ENCODE data around the gene PDRG1.
"Not testable (repeated sequence)": the region's sequence is repeated elsewhere in the genome, so short reads cannot be mapped to it uniquely, and the experiment has no call there.

Gene PDRG1

DNA sequence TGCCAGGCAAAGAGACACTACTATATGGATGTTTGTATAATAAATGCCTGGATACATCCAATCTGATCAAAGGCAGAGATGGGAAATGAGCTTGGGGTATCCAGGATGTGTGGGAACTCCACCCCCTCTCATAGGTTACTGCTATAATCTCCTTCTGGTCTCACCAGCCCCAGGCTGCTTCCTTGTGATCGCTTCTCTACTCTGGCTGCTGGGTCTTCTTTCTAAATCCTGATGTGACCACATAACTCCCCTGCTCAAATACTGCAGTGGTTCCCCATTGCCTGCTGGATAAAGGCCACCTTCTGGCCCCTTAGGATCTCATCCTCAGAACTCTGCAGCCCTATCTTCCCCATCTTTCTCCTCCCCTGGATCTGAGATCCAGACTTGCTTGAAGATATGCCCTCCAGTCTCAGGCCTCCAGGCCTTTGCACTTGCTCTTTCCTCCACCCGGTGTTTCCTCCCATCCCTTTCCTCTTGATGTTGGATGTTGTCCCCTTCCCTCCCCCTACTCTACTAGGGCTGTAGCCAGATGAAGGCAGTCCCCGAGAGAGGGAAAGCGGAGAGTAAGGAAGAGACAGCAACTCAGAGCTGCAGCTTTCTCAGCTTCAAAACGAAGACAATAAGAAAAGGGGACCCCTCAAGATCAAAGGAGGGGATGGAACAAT is 15.3 kb upstream of the PDRG1 start:
- no peak for DNase-seq (ENCODE audit: low spot score)

DNA sequence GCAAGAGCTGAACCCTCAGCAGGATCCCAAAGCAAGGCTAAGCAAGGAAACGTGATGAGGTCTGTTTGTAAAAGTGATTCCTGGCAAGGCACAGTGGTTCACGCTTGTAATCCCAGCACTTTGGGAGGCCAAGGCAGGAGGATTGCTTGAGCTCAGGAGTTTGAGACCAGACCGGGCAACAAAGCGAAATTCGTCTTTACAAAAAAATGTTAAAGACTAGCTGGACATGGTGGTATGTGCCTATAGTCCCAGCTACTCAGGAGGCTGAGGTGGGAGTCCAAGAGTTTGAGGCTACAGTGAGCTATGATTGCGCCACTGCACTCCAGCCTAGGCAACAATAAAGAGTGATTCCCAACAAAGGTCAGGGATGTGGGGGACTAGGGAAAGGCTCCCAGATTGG is 12.0 kb upstream of the PDRG1 start:
- no peak for DNase-seq (ENCODE audit: low spot score)

DNA sequence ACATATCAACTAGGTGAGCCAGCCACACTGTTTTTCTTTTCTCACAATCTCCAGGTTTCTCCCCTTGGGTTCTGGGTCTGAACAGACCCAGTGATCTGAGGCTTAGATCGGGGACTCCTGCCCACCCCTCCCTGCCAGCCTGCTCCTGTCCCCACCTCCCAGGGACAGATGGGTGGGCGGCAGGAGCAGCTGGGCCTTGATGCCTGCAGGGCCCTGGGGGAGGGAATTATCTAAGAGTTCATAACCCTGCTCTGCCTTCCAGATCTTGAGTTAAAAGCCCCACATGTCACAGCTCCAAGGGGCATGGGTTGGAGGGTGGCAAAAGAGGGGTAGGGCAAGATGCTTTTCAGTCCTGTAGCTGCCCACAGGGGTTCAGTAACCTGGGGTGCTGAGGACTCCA is 10.9 kb upstream of the PDRG1 start:
- DNase-seq (ENCODE audit: low spot score), result no peak

DNA sequence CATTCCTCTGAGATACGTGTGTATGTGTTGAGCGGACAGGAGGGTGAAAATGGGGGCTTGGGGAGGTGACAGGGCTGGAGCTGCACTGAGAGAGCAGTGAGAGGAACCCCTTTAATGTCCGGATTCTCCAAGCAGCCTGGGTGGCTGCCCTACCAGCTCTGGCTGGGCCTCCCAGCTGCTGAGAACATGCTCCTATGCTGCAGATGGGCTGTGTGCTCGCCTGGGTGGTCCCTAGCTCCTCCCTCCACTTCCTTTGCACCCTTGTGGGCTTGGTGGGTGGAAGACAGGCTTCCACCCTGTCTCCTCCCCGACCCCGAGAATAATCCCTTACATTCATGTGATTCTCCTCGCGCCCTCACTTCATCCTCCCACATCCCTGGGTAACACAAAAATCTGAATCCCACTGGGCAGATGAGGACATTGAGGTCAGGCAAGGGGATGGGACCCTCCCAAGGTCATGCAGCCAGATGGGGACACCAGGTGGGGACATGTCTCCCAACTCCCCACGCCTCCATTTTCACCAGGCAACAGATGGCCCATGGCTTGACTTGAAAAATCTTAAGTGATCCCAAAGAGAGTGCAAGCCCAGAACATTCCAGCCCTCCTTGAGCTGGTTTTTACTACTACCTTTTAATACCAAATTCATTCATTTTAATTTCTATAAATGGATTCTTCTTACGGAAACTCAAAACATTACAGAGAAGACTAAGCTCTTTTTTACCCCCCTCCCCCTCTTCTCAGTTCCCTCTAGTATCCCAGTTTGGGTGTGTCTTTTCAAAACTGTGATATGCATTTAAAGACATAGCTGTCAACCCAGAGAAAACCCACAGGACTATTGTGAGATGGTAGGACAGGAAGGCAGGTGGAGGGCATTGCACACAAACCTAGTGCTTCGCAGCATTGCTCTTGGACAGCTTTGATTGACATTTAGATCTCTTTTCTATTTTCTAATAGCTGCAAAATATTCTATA is 5.0 kb upstream of the PDRG1 start:
- DNase-seq (ENCODE audit: low spot score), result no peak

DNA sequence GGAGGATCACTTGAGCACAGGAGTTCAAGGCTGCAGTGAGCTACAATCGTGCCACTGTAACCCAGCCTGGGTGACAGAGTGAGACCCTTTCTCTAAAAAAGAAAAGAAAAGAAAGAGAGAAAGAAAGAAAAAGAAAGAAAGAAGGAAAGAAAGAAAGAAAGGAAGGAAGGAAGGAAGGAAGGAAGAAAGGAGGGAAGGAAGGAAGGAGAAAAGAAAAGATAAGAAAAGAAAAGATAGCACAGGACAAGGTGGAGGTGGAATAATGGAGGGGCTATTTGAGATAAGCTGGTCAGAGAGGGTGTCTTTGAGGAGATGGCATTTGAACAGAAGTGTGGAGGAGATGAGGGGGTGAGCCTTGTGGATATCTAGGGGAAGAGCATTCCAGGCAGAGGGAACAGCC is 2.7 kb upstream of the PDRG1 start:
- no peak for DNase-seq (ENCODE audit: low spot score)

DNA sequence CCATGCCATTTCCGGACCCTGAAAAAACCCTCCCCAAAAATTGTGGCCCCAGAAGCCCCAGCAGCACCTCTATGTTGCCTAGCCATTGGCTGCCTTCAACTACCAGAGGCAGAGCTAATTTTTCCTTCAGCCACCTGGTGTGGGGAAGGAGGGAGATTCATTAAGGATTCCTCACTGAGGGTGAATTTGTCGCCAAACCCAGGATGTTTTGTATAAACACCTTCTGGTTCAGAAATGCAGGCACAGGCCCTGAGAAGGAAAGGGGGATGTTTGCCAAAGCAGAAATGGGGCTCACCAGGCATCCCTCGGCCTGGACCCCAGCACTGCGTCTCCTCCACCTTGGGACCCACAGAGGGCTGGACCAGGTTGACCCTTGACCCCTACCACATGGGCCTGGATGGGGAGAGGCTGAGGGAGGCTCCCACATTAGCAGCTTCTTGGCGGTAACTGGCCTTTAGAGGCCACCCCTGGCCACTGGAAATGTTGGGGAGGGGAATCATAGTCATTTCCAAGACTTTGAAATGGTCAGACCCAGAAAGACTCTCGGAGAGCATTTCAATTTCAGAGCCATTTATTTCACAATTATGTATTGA is 1.8 kb upstream of the PDRG1 start:
- DNase-seq (ENCODE audit: low spot score), result no peak

DNA sequence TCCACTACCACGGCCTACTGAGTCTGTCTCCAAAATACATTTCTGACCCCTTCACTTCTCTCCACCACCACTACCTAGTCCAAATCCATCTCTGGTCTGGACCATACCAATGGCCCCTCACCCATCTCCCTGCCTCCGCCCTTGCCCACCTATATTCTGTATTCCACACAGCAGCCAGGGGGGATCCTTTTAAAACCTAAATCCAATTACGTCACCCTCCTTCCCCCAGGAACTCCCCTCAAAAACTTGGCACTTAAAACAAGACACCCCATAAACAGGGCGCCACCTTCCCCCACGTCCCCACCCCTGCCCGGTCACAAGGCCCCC is 680 bp downstream of the PDRG1 start:
- no peak for DNase-seq (ENCODE audit: low spot score)

DNA sequence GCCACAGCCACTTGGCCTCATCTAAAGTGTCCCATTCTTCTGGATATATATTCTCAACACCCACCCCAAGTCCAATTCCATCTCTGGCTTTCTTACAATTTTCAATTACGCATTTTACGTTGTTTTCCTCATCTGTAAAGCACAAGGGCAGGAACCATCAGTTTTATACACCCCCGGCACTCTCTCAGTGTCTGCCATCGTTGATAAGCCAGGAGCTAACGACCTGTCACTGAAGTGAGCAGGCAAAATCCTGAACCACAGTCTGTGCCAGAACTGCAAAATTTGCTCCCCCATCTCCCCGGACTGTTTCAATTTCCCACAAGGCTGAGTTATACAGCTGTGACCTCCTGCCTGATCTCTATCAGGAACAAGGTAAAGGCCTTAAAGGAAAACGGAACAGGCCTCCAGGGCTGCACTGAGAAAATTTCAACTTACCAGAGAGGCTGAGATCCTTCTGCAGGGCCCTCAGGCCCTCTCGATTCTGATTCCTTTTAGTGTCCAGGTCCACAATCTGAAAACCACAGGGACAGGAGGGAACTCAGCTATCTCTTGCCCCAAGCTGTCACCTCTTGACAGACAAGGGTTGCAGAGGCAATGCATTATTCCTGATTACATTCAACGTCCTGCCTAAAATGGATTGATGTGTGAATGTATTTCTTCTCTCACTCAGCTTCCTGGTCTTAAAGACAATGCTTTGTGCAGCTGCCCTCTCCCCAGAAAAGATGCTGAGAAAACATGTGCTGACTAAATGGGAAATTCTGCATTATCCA is 1.8 kb downstream of the PDRG1 start:
- peak; percentile 54 for DNase-seq (ENCODE audit: low spot score)

DNA sequence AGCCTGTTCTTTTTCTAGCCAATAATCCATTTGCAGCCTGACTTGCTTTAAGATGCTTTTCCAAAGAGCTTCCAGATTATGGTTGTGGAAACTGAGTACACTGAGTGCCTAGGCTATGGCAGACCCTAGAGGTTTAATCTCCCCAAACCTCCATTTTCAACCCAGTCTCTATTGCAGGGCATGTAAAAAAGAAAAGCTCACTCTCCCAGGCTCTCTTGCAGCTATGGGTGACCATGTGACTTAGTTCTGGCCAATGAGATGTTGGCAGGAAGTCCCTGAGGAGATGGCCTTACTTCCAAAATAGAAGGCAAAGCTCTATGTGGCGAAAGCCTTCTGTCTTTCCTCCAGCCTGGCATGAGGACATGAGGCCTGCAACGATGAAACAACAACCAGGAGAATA is 3.8 kb downstream of the PDRG1 start:
- no peak for DNase-seq (ENCODE audit: low spot score)

DNA sequence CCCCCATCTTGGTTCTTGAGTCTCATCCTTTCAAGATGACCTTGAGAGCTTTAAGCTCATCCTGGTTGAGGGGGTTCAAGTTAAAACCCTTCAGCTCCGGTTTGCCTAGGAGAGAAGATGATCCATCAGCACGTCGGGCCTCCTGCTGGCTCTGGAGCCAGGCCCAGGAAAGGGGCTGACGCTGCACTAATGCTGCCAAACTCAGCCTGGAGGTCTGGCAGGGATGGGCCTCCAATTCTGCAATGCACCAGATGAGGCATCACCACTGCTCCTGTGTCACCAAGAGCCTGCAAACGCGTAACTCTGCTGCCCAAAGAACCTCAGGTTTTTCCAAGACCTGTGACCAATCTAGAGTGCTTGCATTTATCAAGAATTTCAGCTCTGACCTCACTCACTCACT is 6.1 kb downstream of the PDRG1 start:
- no peak for DNase-seq (ENCODE audit: low spot score)

DNA sequence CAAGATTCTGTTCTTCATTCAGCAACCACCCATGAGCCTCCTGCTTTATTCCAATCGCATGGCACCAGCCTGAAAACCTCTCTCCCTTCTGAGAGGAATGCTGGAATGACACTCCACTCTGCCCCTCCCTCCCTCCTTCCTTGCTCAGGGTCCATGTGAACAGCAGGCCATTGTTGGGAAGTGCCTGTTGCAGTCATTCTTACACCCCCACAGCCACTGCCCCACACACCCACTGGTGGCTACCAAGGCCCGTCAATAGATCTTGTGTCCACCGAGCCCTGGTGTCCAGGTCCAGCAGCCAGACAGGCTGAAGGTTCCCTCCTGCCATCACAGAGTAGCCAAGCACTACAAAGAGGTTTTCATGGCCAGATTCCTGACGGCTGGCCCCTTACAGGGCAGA is 6.5 kb downstream of the PDRG1 start:
- DNase-seq (ENCODE audit: low spot score), result no peak

DNA sequence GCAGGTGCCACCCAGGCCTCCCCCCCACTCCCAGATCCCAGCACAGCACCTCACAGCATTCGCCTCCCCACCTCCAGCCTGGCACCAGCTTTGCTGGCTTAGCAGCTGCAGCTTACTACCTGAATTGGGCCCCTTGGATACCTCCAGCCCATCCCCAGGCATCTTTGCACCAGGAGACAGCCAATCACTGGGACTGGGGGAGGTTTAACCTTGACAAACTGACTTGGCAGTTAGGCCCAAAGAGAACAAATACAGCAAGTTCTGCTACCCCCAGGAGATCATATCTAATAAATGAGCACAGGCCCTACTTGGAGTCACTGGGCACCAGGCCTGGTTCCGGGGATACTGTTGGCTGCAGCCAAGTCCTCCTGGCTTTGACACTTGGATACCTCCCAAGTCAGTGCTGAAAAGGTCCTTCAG is 8.8 kb downstream of the PDRG1 start:
- no peak for DNase-seq (ENCODE audit: low spot score)

DNA sequence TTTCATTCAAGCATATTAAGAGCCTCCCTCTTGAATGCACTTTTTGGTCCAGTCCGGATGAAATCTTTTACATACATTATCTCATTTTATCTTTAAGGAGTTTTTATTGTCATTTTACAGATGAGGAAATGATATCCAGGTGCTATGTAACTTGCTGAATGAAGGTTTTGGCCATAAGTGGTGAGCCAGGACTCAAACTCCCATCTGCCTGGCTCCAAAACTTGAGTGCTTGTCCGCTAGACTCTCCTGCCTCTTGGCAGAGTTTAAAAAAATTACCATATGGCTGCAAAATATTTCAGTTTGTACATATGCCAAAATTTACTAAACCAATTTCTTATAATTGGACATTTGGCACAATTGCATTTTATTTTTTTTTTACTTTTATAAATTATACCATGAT is 12.2 kb downstream of the PDRG1 start:
- DNase-seq (ENCODE audit: low spot score), result no peak

DNA sequence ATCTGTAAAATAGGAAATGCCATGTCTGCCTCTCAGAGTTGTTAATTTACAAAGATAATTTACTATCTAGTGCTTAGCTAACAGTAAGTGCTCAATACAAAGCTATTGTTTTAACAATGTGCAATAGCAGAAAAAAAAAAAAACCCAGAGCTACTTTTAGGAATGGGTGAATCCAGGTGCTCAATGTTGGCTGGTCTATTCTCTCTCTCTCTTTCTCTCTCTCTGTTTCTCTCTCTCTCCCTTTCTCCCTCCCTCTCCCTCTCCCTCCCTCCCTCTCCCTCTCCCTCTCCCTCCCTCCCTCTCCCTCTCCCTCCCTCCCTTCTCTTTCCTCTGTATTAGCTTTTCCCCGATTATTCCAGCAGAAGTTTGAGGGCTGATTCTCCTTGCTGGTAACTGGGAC is 14.0 kb downstream of the PDRG1 start:
- DNase-seq (ENCODE audit: low spot score), result no peak

DNA sequence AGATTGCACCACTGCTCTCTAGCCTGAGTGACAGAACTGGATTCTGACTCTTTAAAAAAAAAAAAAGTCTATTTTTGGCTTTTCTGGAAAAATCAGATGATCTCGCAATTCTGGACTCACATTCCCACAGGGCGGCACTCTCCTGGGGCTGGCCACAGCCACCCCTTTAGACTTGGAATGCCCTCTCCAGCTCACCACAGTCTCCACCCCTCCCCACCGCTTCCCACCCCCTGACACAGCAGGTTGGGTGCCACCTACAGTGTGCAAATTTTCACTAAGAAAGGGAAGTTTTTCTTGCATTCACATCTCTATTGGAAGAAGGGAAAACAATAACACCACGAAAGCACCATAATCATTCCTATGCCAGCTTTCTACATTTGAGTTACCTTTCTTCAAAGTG is 15.4 kb downstream of the PDRG1 start:
- no peak for DNase-seq (ENCODE audit: low spot score)

DNA sequence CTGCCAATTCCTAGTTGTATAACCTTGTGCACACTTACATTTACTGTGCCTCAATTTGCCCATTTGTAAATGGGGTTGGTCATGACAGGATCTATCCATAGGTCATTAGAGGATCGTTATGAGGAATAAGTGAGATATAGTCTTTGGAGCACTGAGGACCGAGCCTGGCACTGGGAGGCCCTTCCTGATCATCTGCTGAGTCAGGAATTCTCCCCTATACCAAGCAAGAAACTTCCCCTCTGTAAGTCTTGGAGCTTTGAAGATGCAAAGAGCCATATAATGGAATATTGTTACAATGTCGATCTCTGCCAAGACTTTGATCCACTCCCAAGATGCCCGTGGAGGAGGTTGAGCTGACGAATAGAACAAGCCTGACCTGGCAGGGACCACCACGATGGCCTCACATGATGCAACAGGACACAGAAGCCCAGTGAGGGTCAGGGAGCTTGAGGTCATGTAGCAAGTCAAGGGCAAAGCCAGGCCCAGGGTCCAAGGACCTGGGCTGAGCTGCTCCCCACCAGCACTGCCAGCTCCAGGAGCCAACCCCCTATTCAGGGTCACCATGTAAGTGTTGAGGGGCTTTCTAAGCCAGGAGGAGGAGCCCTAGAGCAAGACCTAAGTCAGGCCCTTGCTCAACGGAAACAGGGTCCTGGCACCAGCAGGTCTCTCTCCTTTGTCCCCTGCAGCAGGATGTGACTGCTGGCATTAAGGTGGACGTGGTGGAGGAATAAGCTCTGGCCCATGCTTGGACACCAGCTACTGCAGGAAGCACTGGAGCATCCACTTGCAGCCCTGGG is 16.7 kb downstream of the PDRG1 start:
- no peak for DNase-seq (ENCODE audit: low spot score)

DNA sequence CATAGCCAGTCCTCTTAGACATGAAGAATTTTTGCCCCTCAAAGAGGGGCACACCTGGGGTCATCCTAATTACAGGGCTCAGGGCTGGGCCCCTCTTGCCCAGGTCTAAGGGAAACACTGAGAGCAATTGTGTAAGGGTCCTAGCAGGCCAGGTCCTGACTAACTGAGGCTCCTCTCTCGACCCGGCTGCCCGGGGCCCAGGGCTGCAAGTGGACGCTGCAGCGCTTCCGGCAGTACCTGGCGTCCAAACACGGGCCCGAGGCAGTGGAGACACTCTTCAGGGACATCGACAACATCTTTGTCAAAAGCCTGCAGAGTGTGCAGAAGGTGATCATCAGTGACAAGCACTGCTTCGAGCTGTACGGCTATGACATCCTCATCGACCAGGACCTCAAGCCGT is 17.4 kb downstream of the PDRG1 start:
- no peak for DNase-seq (ENCODE audit: low spot score)

DNA sequence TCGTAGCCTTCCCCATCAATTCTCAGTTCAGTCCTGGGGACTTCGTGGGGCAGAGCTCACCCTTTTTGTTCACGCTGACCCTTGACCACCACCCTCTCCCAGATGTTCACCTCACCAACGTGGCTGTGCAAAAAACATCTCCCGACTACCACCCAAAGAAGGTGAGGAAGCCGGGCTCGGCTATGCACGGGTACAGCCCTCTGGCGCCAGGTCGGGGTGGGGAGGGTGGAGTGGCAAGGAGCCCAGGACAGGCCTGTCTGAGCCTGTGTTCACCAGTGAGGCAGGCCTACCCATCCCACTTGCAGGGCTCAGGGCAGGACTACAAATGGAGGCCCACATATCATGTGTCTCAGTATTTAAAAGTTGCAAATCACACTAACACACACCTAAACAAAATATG is 18.1 kb downstream of the PDRG1 start:
- DNase-seq (ENCODE audit: low spot score), result no peak

DNA sequence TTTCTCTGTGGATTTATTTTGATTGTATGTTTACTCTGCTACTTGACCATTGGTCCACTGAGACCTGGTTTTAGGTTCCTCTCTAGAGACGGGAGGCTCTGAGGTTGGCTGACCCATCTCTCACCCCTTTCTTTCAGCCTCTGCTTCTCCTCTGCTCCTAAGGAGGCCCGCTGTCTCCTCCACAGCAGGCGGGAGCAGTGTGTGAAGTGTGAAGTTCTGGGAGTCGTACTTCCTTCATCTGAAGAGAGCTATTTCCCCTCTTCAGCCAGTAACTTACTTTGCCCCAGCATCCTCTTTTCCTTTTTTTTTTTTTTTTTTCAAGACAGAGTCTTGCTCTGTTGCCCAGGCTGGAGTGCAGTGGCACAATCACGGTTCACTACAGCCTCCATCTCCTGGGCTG is 21.1 kb downstream of the PDRG1 start:
- DNase-seq (ENCODE audit: low spot score), result no peak

DNA sequence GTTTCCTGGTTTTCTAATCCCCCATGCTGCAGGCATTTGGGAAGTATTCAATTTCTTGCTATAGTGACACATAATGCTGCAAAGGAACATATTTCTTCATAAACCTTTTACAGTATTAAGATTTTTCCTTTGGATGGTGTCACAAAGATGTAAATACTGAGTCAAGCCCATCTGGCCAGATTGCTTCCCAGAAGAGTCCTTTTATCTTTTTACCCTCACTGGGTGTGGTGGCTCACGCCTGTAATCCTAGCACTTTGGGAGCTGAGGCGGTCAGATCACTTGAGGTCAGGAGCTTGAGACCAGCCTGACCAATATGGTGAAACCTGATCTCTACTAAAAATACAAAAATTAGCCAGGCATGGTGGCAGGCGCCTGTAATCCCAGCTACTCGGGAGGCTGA is 22.2 kb downstream of the PDRG1 start:
- DNase-seq (ENCODE audit: low spot score), result not testable (repeated sequence)

DNA sequence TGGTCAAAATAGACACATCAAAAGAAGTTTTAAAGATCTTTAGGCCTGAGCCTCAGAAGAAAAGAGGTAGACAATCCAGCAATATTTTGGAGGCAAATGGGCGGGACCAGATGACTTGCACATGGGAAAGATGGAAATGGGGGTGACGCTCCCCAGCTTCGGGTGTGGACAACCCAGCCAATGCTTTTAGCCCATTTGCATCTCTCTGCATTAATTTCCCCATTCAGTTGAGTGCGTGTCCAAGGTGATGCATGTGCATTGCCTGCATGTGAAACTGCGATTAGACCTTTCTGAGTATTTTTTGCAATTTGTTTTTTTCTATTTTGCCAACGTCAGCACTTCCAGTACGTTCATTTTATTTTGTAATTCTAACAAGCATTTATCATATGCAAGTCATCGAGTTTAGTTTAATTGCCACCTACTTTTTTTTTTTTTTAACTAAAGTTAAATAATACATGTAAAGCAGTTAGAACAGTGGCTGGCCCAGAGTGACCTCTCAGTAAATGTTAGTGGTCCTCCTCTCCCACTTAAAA is 24.2 kb downstream of the PDRG1 start:
- DNase-seq (ENCODE audit: low spot score), result no peak

Data from hematopoietic multipotent progenitor cell treated with erythropoietin and hydrocortisone succinate and interleukin-3 and kit ligand, for 15 days (in vitro differentiated cells).